VCaP (cell line): ENCODE measurements around the gene CNTF.

Experiments
- H3K27ac ChIP-seq: fragments of 450-650 bp; 2 replicates; pipeline ENCODE4 v1.5.1; 2017
- CTCF ChIP-seq: fragments of 450-650 bp; conservative IDR thresholded peaks from 2 replicates; pipeline ENCODE4 v1.5.1; 2017; ENCODE audit warnings: mild to moderate bottlenecking, moderate library complexity

CNTF gene

GRCh38 chr11:58654908-58655296 is 32.4 kb downstream of the CNTF start:
- no peak for TF ChIP-seq CTCF
- no peak overlapping the region for H3K27ac ChIP-seq

- no peak overlapping the region for H3K27ac ChIP-seq
- no peak for TF ChIP-seq CTCF
Measured at GRCh38 chr11:58656348-58656747, 33.9 kb downstream of the CNTF start.

- no peak overlapping the region for H3K27ac ChIP-seq
- no peak for TF ChIP-seq CTCF
Measured at GRCh38 chr11:58658623-58659022, 36.2 kb downstream of the CNTF start.

GRCh38 chr11:58659404-58659803 is 36.9 kb downstream of the CNTF start:
- no peak for TF ChIP-seq CTCF
- H3K27ac ChIP-seq, result no peak overlapping the region

- TF ChIP-seq CTCF, result no peak
- H3K27ac ChIP-seq, result no peak overlapping the region
Measured at GRCh38 chr11:58659910-58660570, 37.6 kb downstream of the CNTF start.

- TF ChIP-seq CTCF, result no peak
- H3K27ac ChIP-seq, result no peak overlapping the region
Measured at GRCh38 chr11:58671983-58672633, 49.6 kb downstream of the CNTF start.

GRCh38 chr11:58674609-58675008 is 52.1 kb downstream of the CNTF start:
- TF ChIP-seq CTCF, result no peak

More at GRCh38 chr11:58674609-58675008, 52.1 kb downstream of the CNTF start:
- 0 out of 2 replicates have a peak overlapping the region, but pooled peaks have one; percentile 18 for H3K27ac ChIP-seq
